Type B pancreatic cell (in vitro differentiated cells): ENCODE results near the gene EIF2AK2. TPM values are rescaled to one million over a fixed set of nuclear protein-coding genes. Genes with fewer than 3 reads are reported as not detected.
"Not testable (repeated sequence)": the region's sequence is repeated elsewhere in the genome, so short reads cannot be mapped to it uniquely, and the experiment has no call there.

ENCODE experiments used
- DNase-seq: peaks from one replicate; pipeline ENCODE4 v3.0.0; 2021; ENCODE audit warnings: mixed read lengths; ENCODE audit not compliant: unreplicated experiment; ENCODE audit errors: extremely low spot score
- H3K27ac Mint-ChIP-seq: 2 replicates; pipeline ENCODE4 v1.8.0; 2021; ENCODE audit warnings: mild to moderate bottlenecking, mixed read lengths
- H3K27me3 Mint-ChIP-seq: 2 replicates; pipeline ENCODE4 v1.8.0; 2021; ENCODE audit warnings: mixed read lengths
- H3K36me3 Mint-ChIP-seq: 2 replicates; pipeline ENCODE4 v1.8.0; 2021; ENCODE audit warnings: mixed read lengths
- H3K4me1 Mint-ChIP-seq: one replicate; pipeline ENCODE4 v1.8.0; 2021; ENCODE audit warnings: mixed read lengths; ENCODE audit not compliant: unreplicated experiment
- H3K4me3 Mint-ChIP-seq: 2 replicates; pipeline ENCODE4 v1.8.0; 2021; ENCODE audit warnings: mild to moderate bottlenecking, mixed read lengths
- H3K9me3 Mint-ChIP-seq: 2 replicates; pipeline ENCODE4 v1.8.0; 2021; ENCODE audit warnings: mixed read lengths
- total RNA-seq: library from RNA; stranded (reverse); gene quantifications from 2 replicates; pipeline ENCODE4 v1.2.1, GENCODE V29; 2021; ENCODE audit warnings: low replicate concordance
- TF ChIP-seq, protein P1 (sequence below): fragments of 200-600 bp; sonication (generic); conservative IDR thresholded peaks from 2 replicates; pipeline ENCODE4 v1.5.0; 2021; ENCODE audit warnings: antibody characterized with exemption, mild to moderate bottlenecking

Gene EIF2AK2
- total RNA-seq, 1 donor from 2014 or later = 34.9 TPM

DNA sequence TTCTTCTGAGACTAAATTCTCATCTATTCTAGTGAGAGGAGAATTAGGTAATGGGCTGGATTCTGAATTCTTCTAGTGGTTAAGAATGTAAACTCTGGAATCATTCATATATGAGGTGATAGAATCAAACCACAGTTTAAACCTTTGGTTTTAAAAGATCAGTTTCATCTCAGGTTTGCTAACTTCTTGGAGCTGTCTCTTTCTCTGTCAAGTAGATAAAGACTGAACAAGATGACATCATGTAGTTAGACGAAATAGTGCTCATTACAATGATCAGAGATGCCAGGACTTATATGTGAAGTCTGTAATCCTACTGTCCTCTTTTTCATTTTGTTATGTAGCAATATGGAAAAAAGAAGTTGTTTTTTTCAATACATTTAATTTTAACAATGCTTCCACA is 44.4 kb upstream of the EIF2AK2 start:
- Mint-ChIP-seq H3K27me3 (no peaks in the 10 kb centered on the region), H3K4me3 (no peak overlapping the region), H3K9me3 (no peaks in the 10 kb centered on the region), H3K36me3 (peaks cover 32% of the 10 kb centered on the region), H3K27ac (no peak overlapping the region), H3K4me1 (no peaks in the 10 kb centered on the region)
- DNase-seq = no peak
- TF ChIP-seq, protein P1, sequence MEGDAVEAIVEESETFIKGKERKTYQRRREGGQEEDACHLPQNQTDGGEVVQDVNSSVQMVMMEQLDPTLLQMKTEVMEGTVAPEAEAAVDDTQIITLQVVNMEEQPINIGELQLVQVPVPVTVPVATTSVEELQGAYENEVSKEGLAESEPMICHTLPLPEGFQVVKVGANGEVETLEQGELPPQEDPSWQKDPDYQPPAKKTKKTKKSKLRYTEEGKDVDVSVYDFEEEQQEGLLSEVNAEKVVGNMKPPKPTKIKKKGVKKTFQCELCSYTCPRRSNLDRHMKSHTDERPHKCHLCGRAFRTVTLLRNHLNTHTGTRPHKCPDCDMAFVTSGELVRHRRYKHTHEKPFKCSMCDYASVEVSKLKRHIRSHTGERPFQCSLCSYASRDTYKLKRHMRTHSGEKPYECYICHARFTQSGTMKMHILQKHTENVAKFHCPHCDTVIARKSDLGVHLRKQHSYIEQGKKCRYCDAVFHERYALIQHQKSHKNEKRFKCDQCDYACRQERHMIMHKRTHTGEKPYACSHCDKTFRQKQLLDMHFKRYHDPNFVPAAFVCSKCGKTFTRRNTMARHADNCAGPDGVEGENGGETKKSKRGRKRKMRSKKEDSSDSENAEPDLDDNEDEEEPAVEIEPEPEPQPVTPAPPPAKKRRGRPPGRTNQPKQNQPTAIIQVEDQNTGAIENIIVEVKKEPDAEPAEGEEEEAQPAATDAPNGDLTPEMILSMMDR = no peak

- Mint-ChIP-seq H3K4me1 (no peaks in the 10 kb centered on the region), H3K27me3 (no peaks in the 10 kb centered on the region), H3K27ac (no peak overlapping the region), H3K4me3 (no peak overlapping the region), H3K9me3 (no peaks in the 10 kb centered on the region), H3K36me3 (peaks cover 9% of the 10 kb centered on the region)
- no peak for DNase-seq
- TF ChIP-seq, protein P1 = no peak
Observed at GRCh38 chr2:37198681-37199065, 41.9 kb upstream of the EIF2AK2 start.

GRCh38 chr2:37196320-37197195 is 39.8 kb upstream of the EIF2AK2 start, which contains the start of gene CEBPZOS:
Gene CEBPZOS, plus strand, starts transcription at chr2:37196496. Its CDS starts 3,209 bp downstream, at chr2:37199705.
- Mint-ChIP-seq H3K27ac (peak within 1 kb of the TSS; percentile 72), H3K9me3 (no peaks in the 10 kb centered on the region), H3K27me3 (no peaks in the 10 kb centered on the region), H3K4me1 (no peaks in the 10 kb centered on the region), H3K36me3 (no peaks in the 10 kb centered on the region), H3K4me3 (peak within 1 kb of the TSS; percentile 65)
- TF ChIP-seq, protein P1 = no peak
- DNase-seq = no peak

- H3K9me3 Mint-ChIP-seq, H3K36me3 Mint-ChIP-seq, H3K27me3 Mint-ChIP-seq, DNase-seq, H3K4me3 Mint-ChIP-seq, H3K4me1 Mint-ChIP-seq: not testable (repeated sequence)
- peak overlapping the region; percentile 72 for H3K27ac Mint-ChIP-seq
Observed at GRCh38 chr2:37195862-37196319, 39.1 kb upstream of the EIF2AK2 start.

DNA sequence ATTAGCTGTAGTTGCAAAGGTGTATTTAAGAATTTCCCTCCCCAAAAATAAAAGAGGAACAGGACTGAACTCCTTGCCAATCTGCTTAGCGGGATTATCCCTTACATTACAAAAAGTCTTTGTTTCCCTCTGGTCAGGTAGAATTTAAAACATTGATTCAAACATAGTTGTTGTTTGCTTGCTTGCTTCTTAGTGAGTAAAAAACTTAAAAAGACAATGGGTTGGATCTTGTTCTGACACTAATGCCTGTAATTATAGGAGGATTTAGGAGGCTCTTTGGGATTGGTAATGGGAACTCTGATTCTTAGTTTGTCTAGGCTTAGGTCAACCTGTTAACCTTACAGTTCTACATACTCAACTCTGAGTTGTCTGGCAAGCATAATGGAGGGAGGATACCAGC is 35.8 kb upstream of the EIF2AK2 start:
- Mint-ChIP-seq H3K9me3 (no peaks in the 10 kb centered on the region), H3K27ac (no peak overlapping the region), H3K4me1 (peaks cover 5% of the 10 kb centered on the region), H3K27me3 (no peaks in the 10 kb centered on the region), H3K4me3 (no peak overlapping the region), H3K36me3 (no peaks in the 10 kb centered on the region)
- TF ChIP-seq, protein P1 = no peak
- DNase-seq = no peak

DNA sequence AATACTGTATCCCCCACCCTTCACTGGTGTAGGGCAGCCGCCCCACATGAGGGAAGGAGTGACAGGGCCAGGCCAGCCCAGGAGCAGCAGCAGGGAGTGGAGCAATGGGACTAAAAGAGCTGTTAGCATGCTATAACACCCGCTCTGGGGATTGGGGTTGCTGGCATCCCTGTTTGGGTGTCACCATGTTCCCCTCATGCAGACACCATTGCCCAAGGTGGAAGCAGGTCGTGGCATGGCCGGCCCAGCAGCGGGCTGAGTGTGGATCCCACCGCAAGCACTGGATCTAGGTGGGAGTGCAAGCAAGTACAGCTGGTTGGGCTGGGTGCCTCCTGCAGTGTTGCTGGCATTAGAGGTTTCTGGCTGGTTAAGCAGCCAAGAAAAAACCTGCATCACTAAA is 35.0 kb upstream of the EIF2AK2 start:
- H3K9me3 Mint-ChIP-seq = no peaks in the 10 kb centered on the region
- TF ChIP-seq, protein P1 = no peak
- no peak overlapping the region for H3K27ac Mint-ChIP-seq
- no peak for DNase-seq
- H3K4me1 Mint-ChIP-seq = peaks cover 5% of the 10 kb centered on the region
- peaks cover 3% of the 10 kb centered on the region for H3K27me3 Mint-ChIP-seq
- no peaks in the 10 kb centered on the region for H3K36me3 Mint-ChIP-seq
- H3K4me3 Mint-ChIP-seq = no peak overlapping the region
